Loucy (cell line): Measurements from ENCODE around the gene ECT2L.
A peak's percentile ranks its signal among the peaks of the same experiment; 100 is the strongest.

ENCODE experiments used
- H2AFZ ChIP-seq: fragments of 200-600 bp; sonication (generic); 2 replicates; pipeline ENCODE4 v1.6.0; 2016; ENCODE audit warnings: antibody characterized with exemption, mild to moderate bottlenecking, low read length, moderate library complexity
- H3F3A ChIP-seq: fragments of 200-600 bp; 2 replicates; pipeline ENCODE4 v1.6.0; 2016; ENCODE audit warnings: antibody characterized with exemption, low read depth, mild to moderate bottlenecking
- H3K27me3 ChIP-seq: fragments of 200-600 bp; sonication (generic); 2 replicates; pipeline ENCODE4 v1.6.1; 2014; ENCODE audit warnings: low read length, mild to moderate bottlenecking; ENCODE audit not compliant: insufficient read depth, poor library complexity, severe bottlenecking
- H3K36me3 ChIP-seq: fragments of 200-600 bp; sonication (generic); 2 replicates; pipeline ENCODE4 v1.6.1; 2016; ENCODE audit warnings: low read length; ENCODE audit not compliant: insufficient read depth
- H3K4me1 ChIP-seq: fragments of 200-600 bp; sonication (generic); 2 replicates; pipeline ENCODE4 v1.5.1; 2014; ENCODE audit warnings: low read length, mild to moderate bottlenecking; ENCODE audit not compliant: insufficient read depth, poor library complexity, severe bottlenecking
- H3K4me2 ChIP-seq: fragments of 200-600 bp; sonication (generic); 2 replicates; pipeline ENCODE4 v1.6.0; 2014; ENCODE audit warnings: antibody characterized with exemption, low read length, low read depth, mild to moderate bottlenecking; ENCODE audit not compliant: poor library complexity, severe bottlenecking
- H3K4me3 ChIP-seq: fragments of 200-600 bp; sonication (generic); 2 replicates; pipeline ENCODE4 v1.5.1; 2014; ENCODE audit warnings: low read length, mild to moderate bottlenecking, mixed read lengths; ENCODE audit not compliant: poor library complexity, severe bottlenecking
- H3K79me2 ChIP-seq: fragments of 200-600 bp; sonication (generic); 2 replicates; pipeline ENCODE4 v1.6.1; 2014; ENCODE audit warnings: low read length; ENCODE audit not compliant: insufficient read depth
- H3K9ac ChIP-seq: fragments of 200-600 bp; sonication (generic); 2 replicates; pipeline ENCODE4 v1.6.0; 2014; ENCODE audit warnings: mild to moderate bottlenecking, low read depth, low read length, moderate library complexity; ENCODE audit not compliant: poor library complexity, severe bottlenecking
- H3K9me2 ChIP-seq: fragments of 200-600 bp; sonication (generic); replicated peaks from 2 replicates; pipeline ENCODE4 v1.6.1; 2016; ENCODE audit warnings: low read depth, low read length, mixed read lengths
- H3K9me3 ChIP-seq: fragments of 200-600 bp; sonication (generic); 2 replicates; pipeline ENCODE4 v1.6.1; 2014; ENCODE audit warnings: mild to moderate bottlenecking, antibody characterized with exemption, low read length, low read depth; ENCODE audit not compliant: insufficient read depth
- H4K20me1 ChIP-seq: fragments of 200-600 bp; sonication (generic); 2 replicates; pipeline ENCODE4 v1.6.0; 2014; ENCODE audit warnings: antibody characterized with exemption, low read length, mild to moderate bottlenecking; ENCODE audit not compliant: insufficient read depth, poor library complexity, severe bottlenecking
- EZH2phosphoT487 ChIP-seq: fragments of 200-600 bp; IDR thresholded peaks from 2 replicates; pipeline ENCODE4 v1.6.1; 2018; ENCODE audit warnings: antibody characterized with exemption, mild to moderate bottlenecking, moderate library complexity, borderline replicate concordance
- TF ChIP-seq, protein P1 (sequence below): fragments of 200-600 bp; sonication (generic); conservative IDR thresholded peaks from 2 replicates; pipeline ENCODE4 v1.5.1; 2014; ENCODE audit warnings: mild to moderate bottlenecking, antibody characterized with exemption, low read length

The ECT2L gene

DNA sequence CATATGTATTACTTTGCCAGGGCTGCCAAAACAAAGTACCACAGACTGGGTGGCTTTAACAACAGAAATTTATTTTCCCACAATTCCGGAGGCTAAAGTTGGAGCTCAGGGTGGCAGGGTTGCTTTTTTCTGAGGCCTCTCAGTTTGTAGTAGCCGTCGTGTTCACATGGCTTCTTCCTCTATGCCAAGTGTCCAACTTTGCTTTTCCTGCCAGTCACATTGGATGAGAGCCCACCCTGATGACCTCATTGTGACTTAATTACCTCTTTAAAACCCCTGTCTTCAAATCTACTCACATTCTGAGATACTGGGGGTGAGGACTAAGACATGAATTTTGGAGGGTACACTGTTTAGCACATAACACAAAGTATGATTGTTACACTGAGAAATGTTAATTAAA is 9.9 kb upstream of the ECT2L start:
- peaks cover 5% of the 10 kb centered on the region; the same call in 1 of the 2 replicates for H3K36me3 ChIP-seq
- H3K79me2 ChIP-seq: no peaks in the 10 kb centered on the region
- H3K27me3 ChIP-seq: no peaks in the 10 kb centered on the region
- no peaks in the 10 kb centered on the region for H3F3A ChIP-seq
- H3K9ac ChIP-seq: no peak overlapping the region
- no peak for TF ChIP-seq EZH2phosphoT487
- TF ChIP-seq, protein P1, sequence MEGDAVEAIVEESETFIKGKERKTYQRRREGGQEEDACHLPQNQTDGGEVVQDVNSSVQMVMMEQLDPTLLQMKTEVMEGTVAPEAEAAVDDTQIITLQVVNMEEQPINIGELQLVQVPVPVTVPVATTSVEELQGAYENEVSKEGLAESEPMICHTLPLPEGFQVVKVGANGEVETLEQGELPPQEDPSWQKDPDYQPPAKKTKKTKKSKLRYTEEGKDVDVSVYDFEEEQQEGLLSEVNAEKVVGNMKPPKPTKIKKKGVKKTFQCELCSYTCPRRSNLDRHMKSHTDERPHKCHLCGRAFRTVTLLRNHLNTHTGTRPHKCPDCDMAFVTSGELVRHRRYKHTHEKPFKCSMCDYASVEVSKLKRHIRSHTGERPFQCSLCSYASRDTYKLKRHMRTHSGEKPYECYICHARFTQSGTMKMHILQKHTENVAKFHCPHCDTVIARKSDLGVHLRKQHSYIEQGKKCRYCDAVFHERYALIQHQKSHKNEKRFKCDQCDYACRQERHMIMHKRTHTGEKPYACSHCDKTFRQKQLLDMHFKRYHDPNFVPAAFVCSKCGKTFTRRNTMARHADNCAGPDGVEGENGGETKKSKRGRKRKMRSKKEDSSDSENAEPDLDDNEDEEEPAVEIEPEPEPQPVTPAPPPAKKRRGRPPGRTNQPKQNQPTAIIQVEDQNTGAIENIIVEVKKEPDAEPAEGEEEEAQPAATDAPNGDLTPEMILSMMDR: no peak
- H3K9me3 ChIP-seq: no peaks in the 10 kb centered on the region
- H3K4me3 ChIP-seq: no peak overlapping the region
- H4K20me1 ChIP-seq: no peaks in the 10 kb centered on the region
- H3K9me2 ChIP-seq: no peaks in the 10 kb centered on the region
- no peak overlapping the region; the same call in 1 of the 2 replicates for H2AFZ ChIP-seq
- H3K4me2 ChIP-seq: peak overlapping the region; percentile 55
- H3K4me1 ChIP-seq: peaks cover 20% of the 10 kb centered on the region

DNA sequence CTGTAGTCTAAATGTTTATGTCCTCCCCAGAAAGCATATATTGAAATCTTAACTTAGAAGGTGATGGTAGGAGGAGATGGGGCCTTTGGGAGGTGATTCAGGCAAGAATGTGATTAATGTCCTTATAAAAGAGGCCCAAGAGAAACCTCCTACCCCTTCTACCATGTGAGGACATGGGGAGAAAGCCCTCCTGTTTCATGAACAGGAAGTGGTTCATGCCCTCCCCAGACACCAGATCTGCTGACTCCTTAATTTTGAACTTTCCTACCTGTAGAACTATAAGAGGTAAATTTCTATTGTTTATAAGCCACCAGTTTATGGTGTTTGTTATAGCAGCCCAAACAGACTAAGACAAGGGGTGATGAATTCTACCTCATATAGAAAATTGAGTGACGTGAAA is 8.7 kb upstream of the ECT2L start:
- Histone ChIP-seq H3K9ac (no peak overlapping the region), H3K79me2 (no peaks in the 10 kb centered on the region), H3K4me2 (peak overlapping the region; percentile 55), H3K9me3 (no peaks in the 10 kb centered on the region), H3K4me1 (peaks cover 20% of the 10 kb centered on the region), H2AFZ (peak overlapping the region; percentile 22; the same call in 1 of the 2 replicates), H3F3A (no peaks in the 10 kb centered on the region), H3K27me3 (no peaks in the 10 kb centered on the region), H3K36me3 (peaks cover 5% of the 10 kb centered on the region; the same call in 1 of the 2 replicates), H3K9me2 (no peaks in the 10 kb centered on the region), H3K4me3 (peak overlapping the region; percentile 5), H4K20me1 (no peaks in the 10 kb centered on the region)
- TF ChIP-seq EZH2phosphoT487: no peak
- TF ChIP-seq, protein P1: no peak

DNA sequence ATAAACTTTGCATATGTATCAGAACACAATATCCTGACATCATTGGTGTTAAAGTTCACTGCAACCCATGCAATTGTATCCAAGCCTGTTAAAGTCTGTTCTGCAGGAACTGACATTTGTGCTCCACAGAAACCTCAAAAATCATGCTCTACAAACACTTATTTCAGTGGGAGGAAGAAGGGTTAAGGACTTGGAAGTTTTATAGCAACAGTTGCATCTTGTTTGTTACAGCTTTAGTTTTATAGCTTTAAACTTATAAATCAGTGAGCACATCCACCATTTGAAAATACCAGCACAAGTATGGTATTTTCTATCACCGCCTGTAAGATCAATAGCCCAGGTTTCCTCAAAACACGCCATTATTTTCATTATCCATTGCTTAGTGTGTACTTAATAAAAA is 884 bp downstream of the ECT2L start:
- Histone ChIP-seq H3K4me1 (no peaks in the 10 kb centered on the region), H3K36me3 (no peaks in the 10 kb centered on the region), H3K4me3 (no peak overlapping the region), H3K9ac (no peak overlapping the region), H3K4me2 (no peak overlapping the region), H3K9me2 (no peaks in the 10 kb centered on the region), H2AFZ (no peak overlapping the region), H3K9me3 (no peaks in the 10 kb centered on the region), H3K79me2 (no peaks in the 10 kb centered on the region), H4K20me1 (no peaks in the 10 kb centered on the region), H3F3A (no peaks in the 10 kb centered on the region), H3K27me3 (no peaks in the 10 kb centered on the region)
- no peak for TF ChIP-seq EZH2phosphoT487
- TF ChIP-seq, protein P1: no peak
